Esophagus (tissue), 2 donors: ENCODE data around the gene PRKAR1B. TPM values are rescaled to one million over a fixed set of nuclear protein-coding genes. Genes with fewer than 3 reads are reported as not detected.
A peak's percentile ranks its signal among the peaks of the same experiment; 100 is the strongest.

Source experiments
- H3K27ac ChIP-seq, 2 donors: one replicate each; pipeline ENCODE4 v1.5.1; 2013; ENCODE audit warnings: low read depth in 2 of 2, mild to moderate bottlenecking in 2 of 2, inconsistent platforms in 1 of 2, low read length in 1 of 2, moderate library complexity in 1 of 2
- H3K27me3 ChIP-seq, 2 donors: one replicate each; pipeline ENCODE4 v1.6.1; 2013; ENCODE audit warnings: low read length in 2 of 2, control low read depth in 1 of 2, mild to moderate bottlenecking in 1 of 2; ENCODE audit not compliant: insufficient read depth in 2 of 2, control insufficient read depth in 1 of 2
- H3K36me3 ChIP-seq, 2 donors: one replicate each; pipeline ENCODE4 v1.6.1; 2013; ENCODE audit warnings: low read length in 1 of 2; ENCODE audit not compliant: control insufficient read depth in 2 of 2, insufficient read depth in 2 of 2
- H3K4me1 ChIP-seq, 2 donors: one replicate each; pipeline ENCODE4 v1.6.1; 2013; ENCODE audit warnings: low read length in 1 of 2; ENCODE audit not compliant: control insufficient read depth in 2 of 2, insufficient read depth in 2 of 2
- H3K4me3 ChIP-seq, 2 donors: one replicate each; pipeline ENCODE4 v1.5.1; 2013; ENCODE audit warnings: low read length in 2 of 2, mild to moderate bottlenecking in 2 of 2, low read depth in 1 of 2, moderate library complexity in 1 of 2
- H3K9me3 ChIP-seq, 2 donors: one replicate each; pipeline ENCODE4 v1.6.1; 2013; ENCODE audit warnings: mild to moderate bottlenecking in 2 of 2, low read depth in 1 of 2, low read length in 1 of 2, moderate library complexity in 1 of 2; ENCODE audit not compliant: control insufficient read depth in 2 of 2, insufficient read depth in 1 of 2
- WGBS, 2 donors: extraction: QIAGEN DNeasy Blood & Tissue Kit; methylation state at CpG; one replicate each; pipeline ENCODE4 v1.1.7; 2013; 5-methylcytosine and 5-hydroxymethylcytosine counted together
- polyA plus RNA-seq, 2 donors: library from polyadenylated mRNA; stranded (reverse); fragments of 200-250 nt; gene quantifications; one replicate each; pipeline ENCODE4 v1.2.3, GENCODE V29; 2013
- donor health status: healthy with polysubstance abuse.
- donor health status: Bipolar disorder and iron deficiency.

The PRKAR1B gene
- polyA plus RNA-seq, 2 donors = 10.4 to 10.9 TPM

DNA sequence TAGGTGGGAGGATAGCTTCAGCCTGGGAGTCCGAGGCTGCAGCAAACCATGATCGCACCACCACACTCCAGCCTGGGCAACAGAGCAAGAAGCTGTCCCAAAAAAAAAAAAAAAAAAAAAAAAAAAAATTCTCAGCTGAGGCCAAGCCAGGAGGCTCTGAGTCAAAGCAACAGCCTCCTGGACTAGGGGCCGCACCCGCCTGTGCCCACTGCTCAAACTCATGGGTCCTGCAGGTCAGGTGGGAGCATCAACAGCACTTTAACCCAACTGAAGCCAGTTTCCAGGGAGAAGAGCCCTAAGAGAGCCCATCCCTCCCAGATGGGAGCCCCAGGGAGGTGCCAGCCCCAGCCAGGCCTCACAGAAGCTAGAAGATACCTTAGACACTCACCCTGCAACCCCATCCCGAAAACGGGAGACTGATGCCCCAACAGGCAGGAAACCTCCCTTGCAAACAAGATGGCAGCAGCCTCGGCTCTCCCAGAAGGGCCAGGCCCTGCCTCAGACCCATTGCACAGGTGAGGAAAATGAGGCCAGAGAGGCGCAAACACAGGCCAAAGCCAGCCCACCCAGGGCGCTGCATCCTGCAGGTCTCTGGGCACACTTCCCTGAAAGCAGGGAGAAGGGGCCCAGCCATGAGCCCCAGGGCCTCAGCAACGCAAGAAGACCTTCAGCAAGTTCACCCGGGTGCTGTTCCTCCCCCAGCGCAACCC lies 218.5 kb downstream of the PRKAR1B start:
- Histone ChIP-seq H3K27me3 (no peaks in the 10 kb centered on the region), H3K36me3 (peaks cover 0 to 16% of the 10 kb centered on the region in 2 donors), H3K4me3 (no peak overlapping the region), H3K4me1 (peaks cover 0 to 20% of the 10 kb centered on the region in 2 donors), H3K9me3 (no peaks in the 10 kb centered on the region), H3K27ac (no peak overlapping the region)
- WGBS, 2 donors = 88 to 91% methylated on average over 12 of the region's 12 CpGs

DNA sequence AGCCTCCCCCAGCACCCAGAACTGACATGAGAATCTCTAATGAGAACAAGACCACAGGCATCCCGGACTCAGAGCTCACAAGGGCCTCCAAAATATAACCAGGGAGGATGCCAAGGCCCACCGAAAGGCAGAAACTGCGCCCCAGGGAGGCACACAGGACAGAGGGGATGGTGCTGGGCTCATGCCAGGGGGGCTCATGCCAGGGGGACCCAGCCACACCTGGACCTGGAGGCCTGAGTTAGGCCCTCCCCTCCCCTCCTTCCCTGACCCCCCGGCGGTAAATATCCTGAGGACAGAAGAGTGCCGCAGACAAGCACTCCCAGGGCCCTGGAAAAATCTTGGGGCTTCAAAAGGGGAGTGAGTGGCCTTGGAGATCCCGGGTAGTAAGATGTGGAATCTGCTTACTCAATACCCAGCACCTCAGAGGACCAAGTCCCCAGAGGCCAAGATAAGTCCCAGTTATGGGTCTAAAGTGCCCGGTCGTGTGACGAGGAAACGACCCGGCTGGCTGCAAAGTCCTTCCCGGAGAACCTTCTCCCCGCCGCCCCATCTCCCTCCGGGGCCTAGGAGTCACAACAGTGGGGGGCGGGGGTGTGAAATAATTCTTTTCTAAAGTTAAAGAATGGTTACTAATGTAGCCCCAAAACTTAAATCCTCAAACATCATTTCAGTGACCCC lies 219.3 kb downstream of the PRKAR1B start:
- Histone ChIP-seq H3K27ac (no peak overlapping the region), H3K9me3 (no peaks in the 10 kb centered on the region), H3K36me3 (peaks cover 0 to 16% of the 10 kb centered on the region in 2 donors), H3K4me1 (peaks cover 0 to 16% of the 10 kb centered on the region in 2 donors), H3K27me3 (no peaks in the 10 kb centered on the region), H3K4me3 (no peak overlapping the region)
- WGBS, 2 donors = 78 to 80% methylated on average over 17 of the region's 17 CpGs

DNA sequence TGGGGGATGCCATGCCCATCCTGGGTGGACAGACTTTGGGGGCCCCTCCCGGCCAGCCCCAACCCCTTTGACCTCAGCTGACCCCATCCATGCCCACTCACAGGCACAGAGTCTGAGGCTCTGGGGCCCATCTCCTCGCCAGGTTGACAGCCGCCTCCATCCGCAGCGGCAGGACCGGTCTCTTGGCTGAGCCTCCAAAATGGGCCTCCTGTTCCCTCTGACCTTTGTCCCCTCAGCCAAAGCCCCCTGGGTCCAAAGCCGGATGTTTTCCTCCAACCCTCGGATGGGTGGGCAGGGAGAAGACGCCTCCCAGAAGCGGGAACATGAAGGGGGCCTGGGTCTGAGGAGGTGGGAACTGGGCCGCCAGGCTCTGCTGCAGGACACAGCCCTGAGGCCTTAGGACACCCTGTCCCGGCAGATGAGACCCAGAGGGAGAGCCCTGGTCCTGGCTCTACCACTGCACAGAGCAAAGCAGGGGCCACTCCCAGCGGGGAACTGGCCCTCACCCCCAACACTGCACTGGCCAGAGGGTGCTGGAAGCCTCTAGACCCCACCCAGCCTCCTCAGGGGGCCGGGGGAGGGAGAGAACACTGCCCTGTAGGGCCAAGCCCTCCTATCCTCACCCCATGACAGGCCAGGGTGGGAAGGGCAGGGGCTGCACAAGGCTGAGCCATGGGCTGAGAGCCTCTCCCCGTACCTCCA lies 220.0 kb downstream of the PRKAR1B start:
- H3K36me3 ChIP-seq = peaks cover 0 to 16% of the 10 kb centered on the region in 2 donors
- H3K4me1 ChIP-seq = peaks cover 0 to 10% of the 10 kb centered on the region in 2 donors
- H3K9me3 ChIP-seq = no peaks in the 10 kb centered on the region
- no peak overlapping the region for H3K27ac ChIP-seq
- no peaks in the 10 kb centered on the region for H3K27me3 ChIP-seq
- H3K4me3 ChIP-seq = no peak overlapping the region
- 81 to 87% methylated on average over 15 of the region's 15 CpGs for WGBS, 2 donors

DNA sequence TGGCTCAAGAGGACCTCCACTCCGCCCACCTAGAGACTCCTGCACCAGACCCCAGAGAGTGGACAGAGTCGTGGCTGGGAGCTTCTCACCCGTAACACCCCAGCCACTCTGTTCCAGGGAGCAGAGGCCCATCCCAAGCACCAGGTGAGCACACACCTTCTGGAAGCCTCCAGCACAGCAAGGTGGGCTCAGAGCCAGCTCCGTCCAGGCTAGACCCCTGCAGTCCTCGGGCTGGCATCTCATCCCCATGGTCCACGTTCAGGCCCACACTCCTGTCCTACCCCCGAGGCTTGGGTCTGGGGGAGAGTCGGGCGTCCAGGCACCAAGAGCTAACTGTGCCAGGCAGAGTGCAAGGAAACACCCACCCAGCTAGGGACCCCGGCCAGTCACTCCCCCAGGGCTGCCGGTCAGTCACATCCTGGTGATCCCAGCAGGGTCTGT lies 220.7 kb downstream of the PRKAR1B start:
- 86 to 88% methylated on average over 11 of the region's 11 CpGs for WGBS, 2 donors
- no peak overlapping the region for H3K4me3 ChIP-seq
- H3K36me3 ChIP-seq = peaks cover 0 to 16% of the 10 kb centered on the region in 2 donors
- H3K27me3 ChIP-seq = no peaks in the 10 kb centered on the region
- no peaks in the 10 kb centered on the region for H3K9me3 ChIP-seq
- no peak overlapping the region for H3K27ac ChIP-seq
- H3K4me1 ChIP-seq = peaks cover 0 to 4% of the 10 kb centered on the region in 2 donors

DNA sequence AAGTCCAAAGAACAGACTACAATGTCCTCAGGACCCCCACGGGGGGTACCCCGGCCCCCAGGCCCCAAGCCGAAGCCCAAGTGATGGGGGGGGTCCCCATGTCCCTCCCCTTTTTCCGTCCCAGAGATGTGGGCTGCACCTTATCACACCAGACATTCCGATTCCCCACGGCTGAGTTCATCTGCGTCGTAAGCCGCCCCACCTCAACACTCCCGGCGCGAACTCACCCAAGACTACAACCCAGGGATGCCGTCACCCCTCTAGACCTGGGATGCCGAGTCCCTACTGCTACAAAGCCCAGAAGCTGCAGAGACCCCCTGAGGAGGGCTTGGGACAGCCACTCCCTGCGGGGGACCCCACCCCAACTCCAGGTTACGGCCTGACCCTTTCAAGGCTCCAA lies 221.9 kb downstream of the PRKAR1B start:
- Histone ChIP-seq H3K27ac (no peak overlapping the region), H3K27me3 (no peaks in the 10 kb centered on the region), H3K9me3 (no peaks in the 10 kb centered on the region), H3K4me3 (no peak overlapping the region), H3K36me3 (peaks cover 0 to 19% of the 10 kb centered on the region in 2 donors), H3K4me1 (no peaks in the 10 kb centered on the region)
- 72 to 87% methylated on average over 16 of the region's 16 CpGs for WGBS, 2 donors

DNA sequence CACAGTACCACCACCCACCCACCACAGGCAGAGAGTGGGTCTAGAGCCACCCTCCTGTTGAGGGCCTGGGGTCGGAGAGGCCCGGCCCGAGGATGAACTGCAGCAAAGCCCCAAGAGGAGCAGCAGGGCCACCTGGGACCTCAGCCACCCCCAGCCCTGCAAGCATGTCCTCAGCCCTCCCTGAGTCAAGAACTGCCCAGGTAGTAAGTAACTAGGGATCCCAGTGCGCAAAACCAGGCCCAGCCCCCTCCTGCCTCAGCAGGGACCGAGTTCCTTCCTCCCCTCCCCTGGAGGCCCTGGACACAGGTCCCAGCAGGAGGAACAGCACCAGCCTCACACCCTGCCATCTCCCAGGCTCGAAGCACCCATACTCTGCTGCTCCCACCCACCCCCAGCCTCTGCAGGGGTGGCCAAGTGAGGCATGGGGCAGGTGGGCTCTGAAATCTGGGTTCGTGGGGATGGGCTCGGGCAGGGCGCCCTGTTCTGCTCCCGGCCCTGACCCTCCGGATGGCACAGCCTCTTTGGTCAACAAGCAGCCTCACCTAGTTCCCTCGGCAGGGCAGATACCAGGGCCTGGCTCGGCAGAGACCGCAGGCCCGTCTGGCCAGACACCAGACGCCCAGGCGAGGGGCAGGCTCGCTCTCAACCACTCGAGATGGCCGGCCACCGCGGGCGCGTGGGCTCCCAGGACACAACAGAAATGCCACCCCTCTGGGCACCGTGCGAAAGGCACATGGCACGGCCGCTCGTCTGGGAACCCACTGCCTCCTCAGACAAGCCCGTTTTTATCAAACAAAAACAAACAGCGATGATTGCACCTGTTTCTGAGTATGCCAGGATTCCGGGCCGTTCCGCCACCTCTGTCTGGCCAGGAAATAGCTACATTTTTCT lies 222.6 kb downstream of the PRKAR1B start:
- H3K9me3 ChIP-seq = no peaks in the 10 kb centered on the region
- H3K27ac ChIP-seq = peak overlapping the region in 1 of 2 donors; percentile 30
- 66 to 83% methylated on average over 33 to 34 of the region's 34 CpGs for WGBS, 2 donors
- H3K4me3 ChIP-seq = no peak overlapping the region
- H3K36me3 ChIP-seq = peaks cover 0 to 21% of the 10 kb centered on the region in 2 donors
- no peaks in the 10 kb centered on the region for H3K27me3 ChIP-seq
- H3K4me1 ChIP-seq = no peaks in the 10 kb centered on the region

DNA sequence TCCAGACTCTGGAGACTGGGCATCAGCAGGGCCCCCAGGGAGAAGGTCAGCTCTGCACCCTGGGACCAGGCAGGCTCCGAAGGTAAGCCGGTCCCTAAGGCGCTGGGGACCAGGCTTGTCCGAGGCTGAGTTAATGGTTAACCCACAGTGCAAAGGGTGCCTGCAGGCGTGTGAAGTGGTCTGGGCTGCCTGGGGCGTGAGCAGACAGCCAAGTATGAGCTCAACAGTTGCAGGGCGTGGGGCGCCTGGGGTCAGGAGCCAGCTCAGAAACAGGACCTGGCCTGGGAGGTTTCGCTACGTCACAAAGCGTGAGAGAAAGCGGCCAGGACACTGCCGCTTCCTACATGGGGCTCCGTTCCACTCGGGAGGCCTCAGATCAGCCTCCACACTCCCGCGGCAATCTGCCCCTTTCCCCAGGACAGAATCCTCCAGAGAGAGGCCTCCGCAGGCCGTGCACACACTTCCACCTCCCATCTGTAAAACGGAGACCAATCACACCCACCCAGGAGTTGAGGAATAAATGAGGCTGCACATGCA lies 223.4 kb downstream of the PRKAR1B start:
- Histone ChIP-seq H3K27me3 (no peaks in the 10 kb centered on the region), H3K4me3 (no peak overlapping the region), H3K4me1 (no peaks in the 10 kb centered on the region), H3K27ac (peak overlapping the region in 1 of 2 donors; percentile 30), H3K36me3 (peaks cover 0 to 24% of the 10 kb centered on the region in 2 donors), H3K9me3 (no peaks in the 10 kb centered on the region)
- 50 to 68% methylated on average over 20 of the region's 20 CpGs for WGBS, 2 donors

DNA sequence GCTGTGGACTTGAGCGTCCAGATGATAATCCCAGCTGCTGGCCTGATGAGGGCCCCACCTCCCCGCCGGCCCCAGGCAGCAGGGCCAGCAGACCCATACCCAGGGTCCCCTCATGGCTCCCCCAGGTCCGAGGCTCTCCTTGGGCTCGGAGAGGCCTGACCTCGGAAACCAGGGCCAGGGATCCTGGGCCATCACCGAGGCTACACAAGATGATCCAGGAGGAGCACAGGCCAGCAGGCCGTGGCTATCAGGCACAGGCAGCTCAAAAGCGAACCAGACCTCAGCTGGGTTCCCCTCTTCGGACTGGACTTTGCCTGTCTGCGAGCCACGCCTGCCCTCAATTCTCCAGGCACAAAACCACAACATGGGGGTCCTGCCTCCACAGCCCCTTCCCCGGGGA lies 224.8 kb downstream of the PRKAR1B start:
- 81 to 85% methylated on average over 13 of the region's 13 CpGs for WGBS, 2 donors
- H3K36me3 ChIP-seq = peaks cover 0 to 24% of the 10 kb centered on the region in 2 donors
- no peak overlapping the region for H3K27ac ChIP-seq
- no peaks in the 10 kb centered on the region for H3K9me3 ChIP-seq
- H3K4me1 ChIP-seq = no peaks in the 10 kb centered on the region
- H3K4me3 ChIP-seq = no peak overlapping the region
- no peaks in the 10 kb centered on the region for H3K27me3 ChIP-seq

DNA sequence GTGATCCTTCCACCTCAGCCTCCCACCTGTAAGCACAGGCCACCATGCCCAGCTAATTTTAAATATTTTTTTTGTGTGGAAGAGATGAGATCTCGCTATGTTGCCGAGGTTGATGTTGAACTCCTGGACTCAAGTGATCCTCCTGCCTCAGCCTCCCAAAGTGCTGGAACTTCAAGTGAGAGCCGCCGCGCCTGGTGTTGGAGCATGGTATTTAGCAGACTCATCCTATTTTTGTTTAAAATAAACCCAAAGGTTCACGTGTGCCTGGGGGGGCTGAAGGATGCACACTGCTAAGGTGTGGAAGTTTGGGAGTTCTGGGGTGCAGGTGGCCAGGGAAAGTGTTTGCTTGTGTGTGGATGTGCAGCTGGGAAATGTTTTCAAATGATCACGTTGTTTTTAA lies 225.6 kb downstream of the PRKAR1B start:
- no peak overlapping the region for H3K27ac ChIP-seq
- H3K36me3 ChIP-seq = peaks cover 0 to 23% of the 10 kb centered on the region in 2 donors
- H3K9me3 ChIP-seq = no peaks in the 10 kb centered on the region
- H3K4me1 ChIP-seq = peaks cover 0 to 3% of the 10 kb centered on the region in 2 donors
- WGBS, 2 donors = 86 to 91% methylated on average over 7 of the region's 7 CpGs
- no peaks in the 10 kb centered on the region for H3K27me3 ChIP-seq
- H3K4me3 ChIP-seq = no peak overlapping the region
